HL-60 (cell line): Measurements from ENCODE around the gene ASTN2.

Source experiments
- DNase-seq, 2 experiments: peaks; one replicate each; pipeline ENCODE4 v3.0.0-alpha.2; 2010 to 2020; ENCODE audit warnings: low read depth in 1 of 2, low spot score in 1 of 2
- H3K27ac ChIP-seq: fragments of 250-450 bp; sonication (Bioruptor Pico); replicated peaks from 2 replicates; pipeline ENCODE4 v1.5.1; 2020; ENCODE audit warnings: mild to moderate bottlenecking, moderate library complexity
- H3K27me3 ChIP-seq: fragments of 250-450 bp; sonication (Bioruptor Pico); 2 replicates; pipeline ENCODE4 v1.5.1; 2021; ENCODE audit warnings: mild to moderate bottlenecking, moderate library complexity; ENCODE audit not compliant: insufficient read depth, poor library complexity, severe bottlenecking
- H3K4me3 ChIP-seq: replicated peaks from 2 replicates; pipeline ENCODE4 v1.5.1; 2011; ENCODE audit warnings: mild to moderate bottlenecking, control low read depth, low read length; ENCODE audit not compliant: insufficient read depth
- GABPA ChIP-seq: IDR thresholded peaks from 2 replicates; pipeline ENCODE4 v1.6.1; 2012; ENCODE audit warnings: low read depth
- POLR2AphosphoS5 ChIP-seq: IDR thresholded peaks from 2 replicates; pipeline ENCODE4 v1.6.1; 2012; ENCODE audit warnings: low read depth
- SPI1 ChIP-seq: IDR thresholded peaks from 2 replicates; pipeline ENCODE4 v1.6.1; 2012; ENCODE audit warnings: low read depth, mild to moderate bottlenecking, borderline replicate concordance
- TF ChIP-seq, protein P1 (sequence below): IDR thresholded peaks from 2 replicates; pipeline ENCODE4 v1.6.1; 2012; ENCODE audit warnings: low read depth; ENCODE audit not compliant: insufficient replicate concordance
- TF ChIP-seq, protein P2 (sequence below): IDR thresholded peaks from one replicate; pipeline ENCODE4 v1.5.1; 2011; ENCODE audit warnings: low read length, control low read depth, inconsistent platforms; ENCODE audit not compliant: insufficient read depth

Gene ASTN2

DNA sequence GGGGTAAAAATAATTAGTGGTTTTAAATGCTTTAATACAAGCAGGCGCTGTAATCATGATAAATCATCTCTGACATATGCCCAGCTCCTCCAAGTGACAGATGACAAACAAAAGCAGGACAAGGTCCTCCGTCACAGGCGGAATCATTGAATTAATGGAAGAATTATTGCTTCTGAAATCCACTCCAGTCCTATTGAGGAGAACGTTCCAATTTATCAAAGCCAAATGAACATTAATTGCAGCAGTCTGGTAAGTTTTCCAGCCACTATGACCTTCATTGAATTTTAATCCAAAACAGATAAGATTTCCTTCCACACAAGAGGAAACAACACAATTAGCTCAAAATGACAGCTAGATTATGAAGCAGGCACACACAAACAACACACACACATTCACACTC lies 136.8 kb downstream of the ASTN2 start:
- no peak overlapping the region for H3K4me3 ChIP-seq
- DNase-seq, result no peak
- no peak overlapping the region for H3K27ac ChIP-seq
- no peak for TF ChIP-seq SPI1
- TF ChIP-seq GABPA, result no peak
- TF ChIP-seq, protein P1, sequence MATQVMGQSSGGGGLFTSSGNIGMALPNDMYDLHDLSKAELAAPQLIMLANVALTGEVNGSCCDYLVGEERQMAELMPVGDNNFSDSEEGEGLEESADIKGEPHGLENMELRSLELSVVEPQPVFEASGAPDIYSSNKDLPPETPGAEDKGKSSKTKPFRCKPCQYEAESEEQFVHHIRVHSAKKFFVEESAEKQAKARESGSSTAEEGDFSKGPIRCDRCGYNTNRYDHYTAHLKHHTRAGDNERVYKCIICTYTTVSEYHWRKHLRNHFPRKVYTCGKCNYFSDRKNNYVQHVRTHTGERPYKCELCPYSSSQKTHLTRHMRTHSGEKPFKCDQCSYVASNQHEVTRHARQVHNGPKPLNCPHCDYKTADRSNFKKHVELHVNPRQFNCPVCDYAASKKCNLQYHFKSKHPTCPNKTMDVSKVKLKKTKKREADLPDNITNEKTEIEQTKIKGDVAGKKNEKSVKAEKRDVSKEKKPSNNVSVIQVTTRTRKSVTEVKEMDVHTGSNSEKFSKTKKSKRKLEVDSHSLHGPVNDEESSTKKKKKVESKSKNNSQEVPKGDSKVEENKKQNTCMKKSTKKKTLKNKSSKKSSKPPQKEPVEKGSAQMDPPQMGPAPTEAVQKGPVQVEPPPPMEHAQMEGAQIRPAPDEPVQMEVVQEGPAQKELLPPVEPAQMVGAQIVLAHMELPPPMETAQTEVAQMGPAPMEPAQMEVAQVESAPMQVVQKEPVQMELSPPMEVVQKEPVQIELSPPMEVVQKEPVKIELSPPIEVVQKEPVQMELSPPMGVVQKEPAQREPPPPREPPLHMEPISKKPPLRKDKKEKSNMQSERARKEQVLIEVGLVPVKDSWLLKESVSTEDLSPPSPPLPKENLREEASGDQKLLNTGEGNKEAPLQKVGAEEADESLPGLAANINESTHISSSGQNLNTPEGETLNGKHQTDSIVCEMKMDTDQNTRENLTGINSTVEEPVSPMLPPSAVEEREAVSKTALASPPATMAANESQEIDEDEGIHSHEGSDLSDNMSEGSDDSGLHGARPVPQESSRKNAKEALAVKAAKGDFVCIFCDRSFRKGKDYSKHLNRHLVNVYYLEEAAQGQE, result no peak
- TF ChIP-seq POLR2AphosphoS5, result no peak
- TF ChIP-seq, protein P2, sequence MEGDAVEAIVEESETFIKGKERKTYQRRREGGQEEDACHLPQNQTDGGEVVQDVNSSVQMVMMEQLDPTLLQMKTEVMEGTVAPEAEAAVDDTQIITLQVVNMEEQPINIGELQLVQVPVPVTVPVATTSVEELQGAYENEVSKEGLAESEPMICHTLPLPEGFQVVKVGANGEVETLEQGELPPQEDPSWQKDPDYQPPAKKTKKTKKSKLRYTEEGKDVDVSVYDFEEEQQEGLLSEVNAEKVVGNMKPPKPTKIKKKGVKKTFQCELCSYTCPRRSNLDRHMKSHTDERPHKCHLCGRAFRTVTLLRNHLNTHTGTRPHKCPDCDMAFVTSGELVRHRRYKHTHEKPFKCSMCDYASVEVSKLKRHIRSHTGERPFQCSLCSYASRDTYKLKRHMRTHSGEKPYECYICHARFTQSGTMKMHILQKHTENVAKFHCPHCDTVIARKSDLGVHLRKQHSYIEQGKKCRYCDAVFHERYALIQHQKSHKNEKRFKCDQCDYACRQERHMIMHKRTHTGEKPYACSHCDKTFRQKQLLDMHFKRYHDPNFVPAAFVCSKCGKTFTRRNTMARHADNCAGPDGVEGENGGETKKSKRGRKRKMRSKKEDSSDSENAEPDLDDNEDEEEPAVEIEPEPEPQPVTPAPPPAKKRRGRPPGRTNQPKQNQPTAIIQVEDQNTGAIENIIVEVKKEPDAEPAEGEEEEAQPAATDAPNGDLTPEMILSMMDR, result no peak
- H3K27me3 ChIP-seq, result no peaks in the 10 kb centered on the region

DNA sequence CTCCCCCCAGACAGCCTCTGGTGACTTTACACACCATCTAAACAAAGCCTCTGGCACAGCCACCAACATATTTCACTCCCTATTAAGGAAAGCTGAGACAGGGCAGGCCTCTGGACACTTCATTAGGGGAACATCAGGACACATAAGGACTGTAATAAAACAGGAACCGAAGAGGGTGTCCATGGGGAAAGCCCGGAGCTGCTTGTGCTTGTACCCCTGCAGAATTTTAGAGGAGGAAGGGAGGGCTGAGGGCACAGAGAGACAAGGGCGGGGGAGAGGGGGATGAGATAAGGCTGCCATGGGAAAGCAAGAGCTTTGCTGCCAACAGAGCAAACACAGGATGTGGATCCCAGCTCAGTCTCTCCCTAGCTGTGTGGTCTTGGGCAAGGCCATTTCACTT lies 138.4 kb downstream of the ASTN2 start:
- TF ChIP-seq, protein P2, result no peak
- TF ChIP-seq POLR2AphosphoS5, result no peak
- TF ChIP-seq, protein P1, result no peak
- DNase-seq, result no peak
- H3K4me3 ChIP-seq, result no peak overlapping the region
- no peak overlapping the region for H3K27ac ChIP-seq
- no peaks in the 10 kb centered on the region for H3K27me3 ChIP-seq

DNA sequence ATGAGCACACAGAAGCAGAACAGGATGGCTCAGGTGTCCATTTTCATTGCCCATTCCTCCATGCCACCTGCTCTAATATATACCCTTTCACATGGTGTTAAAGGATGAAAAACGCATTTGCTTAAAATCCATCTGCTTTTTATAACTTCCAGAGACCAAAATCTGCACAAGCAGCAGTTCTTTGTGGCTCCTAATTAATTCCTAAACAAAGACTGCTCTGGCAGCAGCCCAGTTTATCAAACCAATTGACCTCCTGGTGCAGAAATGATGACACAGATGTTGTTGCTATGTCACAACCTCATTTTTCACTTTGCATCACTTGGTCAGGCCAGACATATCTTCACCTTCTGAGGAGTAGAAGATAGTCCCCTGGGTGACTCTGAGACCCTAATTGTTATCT lies 141.2 kb downstream of the ASTN2 start:
- no peak for DNase-seq
- H3K4me3 ChIP-seq, result no peak overlapping the region
- TF ChIP-seq POLR2AphosphoS5, result no peak
- no peak for TF ChIP-seq GABPA
- TF ChIP-seq, protein P2, result no peak
- TF ChIP-seq SPI1, result no peak
- TF ChIP-seq, protein P1, result no peak
- H3K27me3 ChIP-seq, result no peaks in the 10 kb centered on the region
- no peak overlapping the region for H3K27ac ChIP-seq
